ENCODE measurements around the gene GSX2.

GRCh38 chr4:54099287-54099747 lies 646 bp upstream of the GSX2 start:
- TF ChIP-seq CTCF (IDR thresholded peaks at IDR 0.05; ENCODE audit: borderline replicate concordance, extremely low read depth, low read length, poor library complexity, severe bottlenecking), result no peak
- no peak for TF ChIP-seq EZH2 (IDR thresholded peaks at IDR 0.05; ENCODE audit: borderline replicate concordance, low read depth, low read length, severe bottlenecking)

Measured in DND-41 (cell line).